ENCODE measurements around the gene SCFD2.

SCFD2 gene

GRCh38 chr4:52964011-52964410, 401.9 kb downstream of the SCFD2 start:
- Mint-ChIP-seq H3K9me3 (no peaks in the 10 kb centered on the region), H3K4me1 (no peaks in the 10 kb centered on the region), H3K36me3 (ENCODE audit: low read depth) (peaks cover 5% of the 10 kb centered on the region), H3K27me3 (no peaks in the 10 kb centered on the region), H3K27ac (no peak overlapping the region), H3K4me3 (no peak overlapping the region)
- ATAC-seq (no peak), DNase-seq (no peak)

- no peak overlapping the region for H3K27ac Mint-ChIP-seq
- DNase-seq (no peak), ATAC-seq (no peak)
- peaks cover 5% of the 10 kb centered on the region for H3K36me3 Mint-ChIP-seq (ENCODE audit: low read depth)
- H3K9me3 Mint-ChIP-seq, result no peaks in the 10 kb centered on the region
- H3K27me3 Mint-ChIP-seq, result no peaks in the 10 kb centered on the region
- H3K4me1 Mint-ChIP-seq, result no peaks in the 10 kb centered on the region
- no peak overlapping the region for H3K4me3 Mint-ChIP-seq
Measured at GRCh38 chr4:52962721-52963120, 403.1 kb downstream of the SCFD2 start.

- DNase-seq (no peak), ATAC-seq (no peak)
- no peaks in the 10 kb centered on the region for H3K4me1 Mint-ChIP-seq
- no peak overlapping the region for H3K27ac Mint-ChIP-seq
- no peaks in the 10 kb centered on the region for H3K27me3 Mint-ChIP-seq
- no peaks in the 10 kb centered on the region for H3K9me3 Mint-ChIP-seq
- H3K36me3 Mint-ChIP-seq (ENCODE audit: low read depth), result peaks cover 4% of the 10 kb centered on the region
- H3K4me3 Mint-ChIP-seq, result no peak overlapping the region
Measured at GRCh38 chr4:52961666-52962412, 404.0 kb downstream of the SCFD2 start.

- Mint-ChIP-seq H3K36me3 (ENCODE audit: low read depth) (no peaks in the 10 kb centered on the region), H3K9me3 (no peaks in the 10 kb centered on the region), H3K4me3 (no peak overlapping the region), H3K27ac (no peak overlapping the region), H3K27me3 (no peaks in the 10 kb centered on the region), H3K4me1 (no peaks in the 10 kb centered on the region)
- DNase-seq (no peak), ATAC-seq (no peak)
Measured at GRCh38 chr4:52959541-52959940, 406.3 kb downstream of the SCFD2 start.

GRCh38 chr4:52957835-52958631, 407.8 kb downstream of the SCFD2 start:
- ATAC-seq (no peak), DNase-seq (no peak)
- Mint-ChIP-seq H3K36me3 (ENCODE audit: low read depth) (no peaks in the 10 kb centered on the region), H3K9me3 (no peaks in the 10 kb centered on the region), H3K4me1 (no peaks in the 10 kb centered on the region), H3K27ac (no peak overlapping the region), H3K4me3 (no peak overlapping the region), H3K27me3 (no peaks in the 10 kb centered on the region)

GRCh38 chr4:52957220-52957686, 408.6 kb downstream of the SCFD2 start:
- no peaks in the 10 kb centered on the region for H3K9me3 Mint-ChIP-seq
- ATAC-seq, result no peak
- no peaks in the 10 kb centered on the region for H3K27me3 Mint-ChIP-seq
- H3K27ac Mint-ChIP-seq, result no peak overlapping the region
- H3K4me1 Mint-ChIP-seq, result no peaks in the 10 kb centered on the region
- no peak overlapping the region for H3K4me3 Mint-ChIP-seq
- H3K36me3 Mint-ChIP-seq (ENCODE audit: low read depth), result no peaks in the 10 kb centered on the region
- DNase-seq, result no peak

- DNase-seq (no peak), ATAC-seq (no peak)
- Mint-ChIP-seq H3K9me3 (no peaks in the 10 kb centered on the region), H3K36me3 (ENCODE audit: low read depth) (no peaks in the 10 kb centered on the region), H3K4me1 (no peaks in the 10 kb centered on the region), H3K4me3 (no peak overlapping the region), H3K27ac (no peak overlapping the region), H3K27me3 (no peaks in the 10 kb centered on the region)
Measured at GRCh38 chr4:52956691-52957090, 409.2 kb downstream of the SCFD2 start.

GRCh38 chr4:52954560-52955170, 411.2 kb downstream of the SCFD2 start:
- H3K4me3 Mint-ChIP-seq, result no peak overlapping the region
- H3K27me3 Mint-ChIP-seq, result no peaks in the 10 kb centered on the region
- H3K4me1 Mint-ChIP-seq, result no peaks in the 10 kb centered on the region
- no peak for ATAC-seq
- no peak for DNase-seq
- H3K36me3 Mint-ChIP-seq (ENCODE audit: low read depth), result peaks cover 7% of the 10 kb centered on the region
- no peaks in the 10 kb centered on the region for H3K9me3 Mint-ChIP-seq
- no peak overlapping the region for H3K27ac Mint-ChIP-seq

GRCh38 chr4:52952540-52952939, 413.3 kb downstream of the SCFD2 start:
- ATAC-seq (no peak), DNase-seq (no peak)
- H3K27me3 Mint-ChIP-seq, result no peaks in the 10 kb centered on the region
- H3K9me3 Mint-ChIP-seq, result no peaks in the 10 kb centered on the region
- H3K27ac Mint-ChIP-seq, result no peak overlapping the region
- no peak overlapping the region for H3K4me3 Mint-ChIP-seq
- no peaks in the 10 kb centered on the region for H3K4me1 Mint-ChIP-seq
- peaks cover 7% of the 10 kb centered on the region for H3K36me3 Mint-ChIP-seq (ENCODE audit: low read depth)

GRCh38 chr4:52951016-52951415, 414.8 kb downstream of the SCFD2 start:
- no peak for DNase-seq
- Mint-ChIP-seq H3K27ac (no peak overlapping the region), H3K4me1 (no peaks in the 10 kb centered on the region), H3K27me3 (no peaks in the 10 kb centered on the region), H3K36me3 (ENCODE audit: low read depth) (peaks cover 7% of the 10 kb centered on the region), H3K4me3 (no peak overlapping the region), H3K9me3 (no peaks in the 10 kb centered on the region)
- no peak for ATAC-seq

GRCh38 chr4:52950226-52950625, 415.6 kb downstream of the SCFD2 start:
- H3K27ac Mint-ChIP-seq, result no peak overlapping the region
- no peaks in the 10 kb centered on the region for H3K9me3 Mint-ChIP-seq
- no peaks in the 10 kb centered on the region for H3K27me3 Mint-ChIP-seq
- DNase-seq (no peak), ATAC-seq (no peak)
- no peaks in the 10 kb centered on the region for H3K4me1 Mint-ChIP-seq
- H3K36me3 Mint-ChIP-seq (ENCODE audit: low read depth), result peaks cover 9% of the 10 kb centered on the region
- no peak overlapping the region for H3K4me3 Mint-ChIP-seq

- no peak for ATAC-seq
- H3K36me3 Mint-ChIP-seq (ENCODE audit: low read depth), result peaks cover 9% of the 10 kb centered on the region
Measured at GRCh38 chr4:52949336-52949735, 416.5 kb downstream of the SCFD2 start.

GRCh38 chr4:52948057-52948423, 417.8 kb downstream of the SCFD2 start:
- Mint-ChIP-seq H3K9me3 (no peaks in the 10 kb centered on the region), H3K36me3 (ENCODE audit: low read depth) (peaks cover 9% of the 10 kb centered on the region), H3K4me3 (no peak overlapping the region), H3K27me3 (no peaks in the 10 kb centered on the region), H3K4me1 (no peaks in the 10 kb centered on the region), H3K27ac (no peak overlapping the region)
- DNase-seq, result no peak
- no peak for ATAC-seq

More at GRCh38 chr4:52949336-52949735, 416.5 kb downstream of the SCFD2 start:
- DNase-seq, result no peak
- H3K9me3 Mint-ChIP-seq, result no peaks in the 10 kb centered on the region
- no peaks in the 10 kb centered on the region for H3K4me1 Mint-ChIP-seq
- no peaks in the 10 kb centered on the region for H3K27me3 Mint-ChIP-seq
- H3K4me3 Mint-ChIP-seq, result no peak overlapping the region
- H3K27ac Mint-ChIP-seq, result no peak overlapping the region

GRCh38 chr4:52947401-52948056, 418.3 kb downstream of the SCFD2 start:
- H3K9me3 Mint-ChIP-seq, result no peaks in the 10 kb centered on the region
- H3K4me1 Mint-ChIP-seq, result no peaks in the 10 kb centered on the region
- H3K36me3 Mint-ChIP-seq (ENCODE audit: low read depth), result peaks cover 9% of the 10 kb centered on the region
- H3K4me3 Mint-ChIP-seq, result no peak overlapping the region
- H3K27ac Mint-ChIP-seq, result no peak overlapping the region
- no peaks in the 10 kb centered on the region for H3K27me3 Mint-ChIP-seq
- ATAC-seq, result no peak
- DNase-seq, result no peak

Data from activated naive CD8-positive, alpha-beta T cell treated with anti-CD3 and anti-CD28 coated beads, Interleukin-2, amount 50 U/mL, for 24 hours (primary cell).